NCI-H2196 (cell line): ENCODE results near the gene SLC10A6.
"Not testable (repeated sequence)": the region's sequence is repeated elsewhere in the genome, so short reads cannot be mapped to it uniquely, and the experiment has no call there.

ENCODE experiments used
- DNase-seq: peaks from one replicate; lab custom pipeline; 2025; ENCODE audit not compliant: unreplicated experiment; lab: John Stamatoyannopoulos, UW

The SLC10A6 gene

GRCh38 chr4:86848732-86849619, at the start of gene SLC10A6:
Gene SLC10A6 (minus strand): TSS chr4:86849384. CDS start chr4:86849115, 269 bp downstream.
- DNase-seq = no peak

GRCh38 chr4:86898562-86898961, 49.4 kb upstream of the SLC10A6 start:
- DNase-seq = peak; percentile 6

GRCh38 chr4:86896596-86896995, 47.4 kb upstream of the SLC10A6 start:
- DNase-seq = no peak

GRCh38 chr4:86895692-86896488, 46.7 kb upstream of the SLC10A6 start:
- peak; percentile 39 for DNase-seq

- DNase-seq = no peak
Observed at GRCh38 chr4:86894455-86894854, 45.3 kb upstream of the SLC10A6 start.

GRCh38 chr4:86893136-86893535, 44.0 kb upstream of the SLC10A6 start:
- no peak for DNase-seq

- DNase-seq = no peak
Observed at GRCh38 chr4:86892636-86892960, 43.4 kb upstream of the SLC10A6 start.

- peak; percentile 15 for DNase-seq
Observed at GRCh38 chr4:86891762-86892635, 42.8 kb upstream of the SLC10A6 start, which contains the start of gene C4orf36. Gene C4orf36 (minus strand): TSS chr4:86892422. CDS start chr4:86891520, 902 bp downstream.

- no peak for DNase-seq
Observed at GRCh38 chr4:86890790-86891189, 41.6 kb upstream of the SLC10A6 start.

- no peak for DNase-seq
Observed at GRCh38 chr4:86879641-86880040, 30.5 kb upstream of the SLC10A6 start.

- no peak for DNase-seq
Observed at GRCh38 chr4:86878640-86879039, 29.5 kb upstream of the SLC10A6 start.

- no peak for DNase-seq
Observed at GRCh38 chr4:86876894-86877685, 27.9 kb upstream of the SLC10A6 start.

GRCh38 chr4:86875436-86875835, 26.3 kb upstream of the SLC10A6 start:
- not testable (repeated sequence) for DNase-seq

- DNase-seq = no peak
Observed at GRCh38 chr4:86872135-86872534, 23.0 kb upstream of the SLC10A6 start.

GRCh38 chr4:86870442-86871069, 21.4 kb upstream of the SLC10A6 start:
- DNase-seq = no peak

GRCh38 chr4:86857341-86858052, 8.3 kb upstream of the SLC10A6 start:
- no peak for DNase-seq

GRCh38 chr4:86856896-86857295, 7.7 kb upstream of the SLC10A6 start:
- DNase-seq = no peak

GRCh38 chr4:86855572-86855971, 6.4 kb upstream of the SLC10A6 start:
- no peak for DNase-seq

GRCh38 chr4:86853209-86853608, 4.0 kb upstream of the SLC10A6 start:
- no peak for DNase-seq
